GM12864 (cell line): Measurements from ENCODE around the gene FCER2.

Source experiments
- DNase-seq: peaks from one replicate; pipeline ENCODE4 v3.0.0-alpha.2; 2011; ENCODE audit warnings: low read depth
- H3K4me3 ChIP-seq: 2 replicates; pipeline ENCODE4 v1.5.1; 2011; ENCODE audit warnings: mild to moderate bottlenecking, low read depth, low read length, control low read depth
- CTCF ChIP-seq: IDR thresholded peaks from 2 replicates; pipeline ENCODE4 v1.5.1; 2011; ENCODE audit warnings: low read depth, mild to moderate bottlenecking, moderate library complexity, low read length, control low read depth, inconsistent platforms; ENCODE audit errors: missing control alignments

Gene FCER2

GRCh38 chr19:7678971-7679751 is 22.8 kb downstream of the FCER2 start:
- peak; percentile 76 for TF ChIP-seq CTCF
- peak; percentile 76 for DNase-seq
- no peak overlapping the region for H3K4me3 ChIP-seq

- H3K4me3 ChIP-seq = no peak overlapping the region
- DNase-seq = no peak
Observed at GRCh38 chr19:7677669-7678311, 24.1 kb downstream of the FCER2 start.

GRCh38 chr19:7676854-7677253 is 25.1 kb downstream of the FCER2 start, which contains the start of gene MCEMP1:
Gene MCEMP1, plus strand, starts transcription at chr19:7677090. Its CDS starts 31 bp downstream, at chr19:7677121.
- peak within 1 kb of the TSS; percentile 11; the same call in 1 of the 2 replicates for H3K4me3 ChIP-seq
- no peak for TF ChIP-seq CTCF
- no peak for DNase-seq

More at GRCh38 chr19:7677669-7678311, 24.1 kb downstream of the FCER2 start:
- no peak for TF ChIP-seq CTCF

GRCh38 chr19:7676376-7676775 is 25.6 kb downstream of the FCER2 start:
- no peak for TF ChIP-seq CTCF
- no peak for DNase-seq
- peak overlapping the region; percentile 11; the same call in 1 of the 2 replicates for H3K4me3 ChIP-seq

- peak; percentile 56 for DNase-seq
- H3K4me3 ChIP-seq = no peak overlapping the region
- no peak for TF ChIP-seq CTCF
Observed at GRCh38 chr19:7674010-7675005, 27.6 kb downstream of the FCER2 start.

- no peak overlapping the region for H3K4me3 ChIP-seq
- no peak for DNase-seq
- no peak for TF ChIP-seq CTCF
Observed at GRCh38 chr19:7672522-7672921, 29.4 kb downstream of the FCER2 start.
